Fibroblast of peridontal ligament (primary cell): Measurements from ENCODE around the gene FUT4.
"Not testable (repeated sequence)": the region's sequence is repeated elsewhere in the genome, so short reads cannot be mapped to it uniquely, and the experiment has no call there.

Source experiments
- DNase-seq: peaks from one replicate; pipeline ENCODE4 v3.0.0-alpha.2; 2010; ENCODE audit errors: extremely low read depth

Gene FUT4

GRCh38 chr11:94533206-94533605 lies 10.5 kb upstream of the FUT4 start:
- DNase-seq: no peak

- DNase-seq: no peak
Measured at GRCh38 chr11:94533696-94534630, 9.8 kb upstream of the FUT4 start.

DNA sequence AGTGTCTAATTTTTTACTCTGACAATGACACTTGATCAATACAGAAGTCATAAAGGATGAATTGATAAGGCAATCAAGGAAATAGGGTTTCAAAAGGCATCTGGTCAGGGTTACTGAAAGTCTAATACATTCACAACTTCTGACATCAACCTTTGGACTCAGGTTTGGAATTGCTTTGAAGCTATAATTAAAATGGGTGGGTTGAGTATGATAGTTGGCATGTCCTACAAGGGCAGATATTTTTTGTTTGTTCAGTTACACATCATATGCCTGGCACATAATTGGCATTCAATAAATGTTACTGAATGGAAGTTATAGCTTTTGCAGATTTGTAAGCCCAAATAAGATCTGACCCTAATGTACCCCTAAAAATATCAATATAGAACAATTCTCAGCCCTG lies 7.3 kb upstream of the FUT4 start:
- DNase-seq: no peak

GRCh38 chr11:94537031-94537600 lies 6.6 kb upstream of the FUT4 start:
- peak; percentile 49 for DNase-seq

GRCh38 chr11:94539420-94539819 lies 4.3 kb upstream of the FUT4 start:
- no peak for DNase-seq

DNA sequence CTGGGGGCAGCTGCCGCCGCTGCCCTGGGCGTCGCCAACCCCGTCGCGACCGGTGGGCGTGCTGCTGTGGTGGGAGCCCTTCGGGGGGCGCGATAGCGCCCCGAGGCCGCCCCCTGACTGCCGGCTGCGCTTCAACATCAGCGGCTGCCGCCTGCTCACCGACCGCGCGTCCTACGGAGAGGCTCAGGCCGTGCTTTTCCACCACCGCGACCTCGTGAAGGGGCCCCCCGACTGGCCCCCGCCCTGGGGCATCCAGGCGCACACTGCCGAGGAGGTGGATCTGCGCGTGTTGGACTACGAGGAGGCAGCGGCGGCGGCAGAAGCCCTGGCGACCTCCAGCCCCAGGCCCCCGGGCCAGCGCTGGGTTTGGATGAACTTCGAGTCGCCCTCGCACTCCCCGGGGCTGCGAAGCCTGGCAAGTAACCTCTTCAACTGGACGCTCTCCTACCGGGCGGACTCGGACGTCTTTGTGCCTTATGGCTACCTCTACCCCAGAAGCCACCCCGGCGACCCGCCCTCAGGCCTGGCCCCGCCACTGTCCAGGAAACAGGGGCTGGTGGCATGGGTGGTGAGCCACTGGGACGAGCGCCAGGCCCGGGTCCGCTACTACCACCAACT lies 1.0 kb downstream of the FUT4 start:
- no peak for DNase-seq

DNA sequence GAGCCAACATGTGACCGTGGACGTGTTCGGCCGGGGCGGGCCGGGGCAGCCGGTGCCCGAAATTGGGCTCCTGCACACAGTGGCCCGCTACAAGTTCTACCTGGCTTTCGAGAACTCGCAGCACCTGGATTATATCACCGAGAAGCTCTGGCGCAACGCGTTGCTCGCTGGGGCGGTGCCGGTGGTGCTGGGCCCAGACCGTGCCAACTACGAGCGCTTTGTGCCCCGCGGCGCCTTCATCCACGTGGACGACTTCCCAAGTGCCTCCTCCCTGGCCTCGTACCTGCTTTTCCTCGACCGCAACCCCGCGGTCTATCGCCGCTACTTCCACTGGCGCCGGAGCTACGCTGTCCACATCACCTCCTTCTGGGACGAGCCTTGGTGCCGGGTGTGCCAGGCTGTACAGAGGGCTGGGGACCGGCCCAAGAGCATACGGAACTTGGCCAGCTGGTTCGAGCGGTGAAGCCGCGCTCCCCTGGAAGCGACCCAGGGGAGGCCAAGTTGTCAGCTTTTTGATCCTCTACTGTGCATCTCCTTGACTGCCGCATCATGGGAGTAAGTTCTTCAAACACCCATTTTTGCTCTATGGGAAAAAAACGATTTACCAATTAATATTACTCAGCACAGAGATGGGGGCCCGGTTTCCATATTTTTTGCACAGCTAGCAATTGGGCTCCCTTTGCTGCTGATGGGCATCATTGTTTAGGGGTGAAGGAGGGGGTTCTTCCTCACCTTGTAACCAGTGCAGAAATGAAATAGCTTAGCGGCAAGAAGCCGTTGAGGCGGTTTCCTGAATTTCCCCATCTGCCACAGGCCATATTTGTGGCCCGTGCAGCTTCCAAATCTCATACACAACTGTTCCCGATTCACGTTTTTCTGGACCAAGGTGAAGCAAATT lies 1.8 kb downstream of the FUT4 start:
- DNase-seq: no peak

DNA sequence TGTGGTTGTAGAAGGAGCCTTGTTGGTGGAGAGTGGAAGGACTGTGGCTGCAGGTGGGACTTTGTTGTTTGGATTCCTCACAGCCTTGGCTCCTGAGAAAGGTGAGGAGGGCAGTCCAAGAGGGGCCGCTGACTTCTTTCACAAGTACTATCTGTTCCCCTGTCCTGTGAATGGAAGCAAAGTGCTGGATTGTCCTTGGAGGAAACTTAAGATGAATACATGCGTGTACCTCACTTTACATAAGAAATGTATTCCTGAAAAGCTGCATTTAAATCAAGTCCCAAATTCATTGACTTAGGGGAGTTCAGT lies 2.4 kb downstream of the FUT4 start:
- no peak for DNase-seq

GRCh38 chr11:94546886-94547285 lies 3.2 kb downstream of the FUT4 start:
- DNase-seq: no peak

DNA sequence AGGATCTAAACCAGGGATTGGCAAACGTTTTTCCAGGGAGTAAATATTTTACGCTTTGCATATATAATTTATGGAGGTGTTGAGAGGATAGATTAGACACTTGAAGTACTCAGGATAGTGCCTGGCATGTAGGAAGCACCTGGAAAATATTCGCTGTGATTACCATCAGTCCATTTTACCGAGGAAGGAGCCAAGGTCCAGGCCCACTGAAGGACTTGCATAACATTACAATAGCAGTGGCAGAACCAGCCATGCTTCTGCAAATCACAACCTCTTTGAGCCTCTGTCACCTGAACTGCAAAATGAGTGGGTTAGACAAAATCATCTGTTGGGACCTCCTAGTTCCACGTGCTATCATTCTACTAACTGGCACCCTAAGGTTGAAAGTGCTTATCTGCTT lies 5.4 kb downstream of the FUT4 start:
- DNase-seq: no peak

DNA sequence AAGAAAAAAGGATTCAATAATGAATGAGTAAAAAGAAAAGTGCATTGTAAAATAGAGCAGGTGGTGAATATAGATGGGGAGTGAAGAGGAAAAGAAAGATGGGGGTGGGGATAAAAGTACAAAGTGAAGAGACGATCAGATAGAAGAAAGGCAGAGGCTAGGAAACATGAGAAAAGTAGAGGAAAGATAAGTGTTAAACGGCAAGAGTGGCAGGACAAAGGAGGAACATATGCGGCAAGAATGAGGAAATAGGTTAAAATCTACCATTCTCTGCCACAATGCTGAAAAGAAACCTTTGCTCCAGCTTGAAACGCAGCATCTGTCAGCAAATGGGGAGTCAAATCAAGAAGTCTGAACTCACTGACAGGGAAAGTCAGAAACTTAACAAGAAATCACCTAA lies 6.8 kb downstream of the FUT4 start:
- no peak for DNase-seq

DNA sequence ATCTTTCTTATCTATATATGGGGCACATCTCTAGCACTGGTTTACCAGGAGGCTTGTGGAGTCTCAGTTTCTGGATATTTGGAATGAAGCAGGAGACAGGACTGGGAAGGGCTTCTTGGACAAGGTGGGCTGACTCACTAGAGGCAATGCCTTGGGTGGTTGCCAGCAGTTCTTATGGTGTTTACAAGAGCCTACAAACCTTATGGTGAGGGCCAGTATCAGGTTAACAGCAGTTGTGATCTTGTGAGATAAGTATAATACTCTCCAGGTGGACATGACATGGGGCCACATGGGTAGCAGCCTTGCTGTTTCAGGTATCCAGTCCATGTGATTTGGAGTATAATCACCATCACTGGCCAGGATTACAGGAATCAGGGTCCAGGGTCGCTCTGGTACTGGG lies 10.2 kb downstream of the FUT4 start:
- no peak for DNase-seq

DNA sequence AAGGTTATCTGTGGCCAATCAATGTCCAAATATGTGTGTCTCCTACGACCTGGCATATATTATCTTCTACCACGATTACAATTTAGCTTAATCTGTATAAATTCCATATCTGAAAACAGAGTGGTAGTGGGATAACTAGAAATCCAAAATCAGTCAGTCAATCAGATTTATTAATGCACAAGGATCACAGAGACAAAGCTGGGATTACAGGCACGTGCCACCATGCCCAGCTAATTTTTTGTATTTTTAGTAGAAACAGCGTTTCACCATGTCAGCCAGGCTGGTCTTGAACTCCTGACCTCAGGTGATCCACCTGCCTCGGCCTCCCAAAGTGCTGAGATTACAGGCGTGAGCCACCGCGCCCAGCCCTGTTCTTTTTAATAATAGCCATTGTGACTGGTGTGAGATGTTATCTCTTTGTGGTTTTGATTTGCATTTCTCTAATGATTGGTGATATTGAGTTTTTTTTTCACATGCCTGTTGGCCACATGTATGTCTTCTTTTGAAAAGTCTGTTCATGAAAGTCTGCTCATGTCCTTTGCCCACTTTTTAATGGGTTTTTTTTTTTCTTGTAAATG lies 12.1 kb downstream of the FUT4 start:
- DNase-seq: not testable (repeated sequence)

- peak; percentile 52 for DNase-seq
Measured at GRCh38 chr11:94557421-94557820, 13.7 kb downstream of the FUT4 start.

- peak; percentile 54 for DNase-seq
Measured at GRCh38 chr11:94557992-94558391, 14.3 kb downstream of the FUT4 start.

DNA sequence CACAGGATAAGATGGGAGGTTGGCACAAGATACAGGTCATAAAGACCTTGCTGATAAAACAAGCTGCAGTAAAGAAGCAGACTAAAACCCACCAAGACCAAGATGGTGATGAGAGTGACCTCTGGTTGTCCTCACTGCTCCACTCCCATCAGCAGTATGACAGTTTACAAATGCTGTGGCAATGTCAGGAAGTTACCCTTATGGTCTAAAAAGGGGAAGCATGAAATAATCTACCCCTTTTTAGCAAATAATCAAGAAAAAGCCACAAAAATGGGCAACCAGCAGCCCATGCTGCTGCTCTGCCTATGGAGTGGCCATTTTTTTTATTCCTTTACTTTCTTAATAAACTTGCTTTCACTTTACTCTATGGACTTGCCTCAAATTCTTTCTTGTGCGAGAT lies 14.7 kb downstream of the FUT4 start:
- no peak for DNase-seq

DNA sequence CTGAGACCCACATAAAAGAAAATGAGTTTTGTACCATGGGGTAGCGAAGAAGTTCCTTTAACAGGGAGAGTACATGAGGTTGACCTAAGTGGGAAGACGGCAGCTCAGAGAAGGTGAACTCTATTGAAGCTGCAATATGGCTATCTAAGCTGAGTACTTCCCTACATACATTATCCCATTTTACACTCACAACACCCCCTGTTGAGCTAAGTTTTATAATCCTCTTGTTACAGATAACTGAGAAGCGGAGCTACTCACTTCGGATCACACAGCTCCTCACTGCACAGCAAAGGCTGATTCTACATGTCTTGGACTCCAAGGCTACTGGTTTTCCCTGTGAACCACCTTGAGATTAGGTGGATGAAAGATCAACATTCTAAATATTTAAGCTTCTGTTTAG lies 15.2 kb downstream of the FUT4 start:
- no peak for DNase-seq

DNA sequence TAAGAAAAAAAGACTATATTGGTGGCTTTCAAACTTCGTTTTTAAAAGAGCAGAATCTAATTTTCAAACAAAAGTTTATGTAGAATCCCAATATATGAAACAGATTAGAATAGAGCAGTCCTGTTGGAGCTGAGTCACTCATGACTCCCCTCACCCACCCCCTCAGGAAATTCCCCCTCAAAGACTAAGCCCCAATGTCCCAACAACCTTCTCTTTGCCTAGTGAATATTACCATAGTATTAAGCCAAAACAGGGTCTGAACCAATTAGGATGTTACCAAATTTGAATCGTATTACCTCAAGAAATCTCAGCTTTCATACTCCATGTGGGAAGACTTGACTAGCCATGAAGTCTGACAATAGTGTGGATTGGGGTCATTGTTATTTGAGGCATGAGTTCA lies 15.6 kb downstream of the FUT4 start:
- DNase-seq: no peak

GRCh38 chr11:94560834-94561233 lies 17.1 kb downstream of the FUT4 start:
- no peak for DNase-seq

DNA sequence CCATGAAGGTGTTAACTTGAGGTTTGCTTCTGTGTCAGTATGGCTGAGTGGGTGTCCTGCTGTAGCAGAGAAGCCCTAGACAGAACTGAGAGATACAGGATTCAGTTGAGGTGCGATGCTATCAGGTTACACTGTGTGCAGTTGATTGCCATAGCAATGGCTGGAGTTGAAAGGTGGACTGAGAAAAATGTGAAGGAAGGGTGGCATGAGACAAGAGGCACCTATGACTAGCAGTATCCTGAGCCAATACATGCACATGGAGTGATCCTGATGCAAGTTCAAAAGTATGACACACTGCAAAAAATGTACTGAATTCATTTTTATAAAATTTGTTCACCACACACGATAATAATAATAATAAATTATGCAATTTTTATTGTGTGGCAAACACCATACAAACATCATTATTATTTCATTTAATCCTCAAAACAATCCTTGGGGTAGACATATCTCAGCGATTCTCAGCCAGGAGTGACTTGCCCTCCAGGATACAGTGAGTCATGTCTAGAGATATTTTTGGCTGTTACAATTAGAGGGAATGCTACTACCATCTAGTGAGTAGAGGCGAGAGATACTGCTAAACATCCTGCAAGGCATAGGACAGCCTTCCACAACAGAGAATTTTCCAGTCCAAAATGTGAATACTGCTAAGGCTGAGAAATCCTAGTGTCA lies 19.6 kb downstream of the FUT4 start:
- peak; percentile 73 for DNase-seq

GRCh38 chr11:94563848-94564467 lies 20.2 kb downstream of the FUT4 start:
- no peak for DNase-seq
